Rectal smooth muscle tissue (tissue), 1 donor: ENCODE data around the gene PPP1R12B.

Source experiments
- H3K27ac ChIP-seq: one replicate; pipeline ENCODE4 v1.7.0; 2013; ENCODE audit warnings: low read depth, low read length, inconsistent platforms
- H3K27me3 ChIP-seq: one replicate; pipeline ENCODE4 v1.7.0; 2013; ENCODE audit warnings: low read length; ENCODE audit not compliant: control insufficient read depth, insufficient read depth
- H3K36me3 ChIP-seq: one replicate; pipeline ENCODE4 v1.7.0; 2013; ENCODE audit warnings: low read length; ENCODE audit not compliant: control insufficient read depth, insufficient read depth
- H3K4me1 ChIP-seq: one replicate; pipeline ENCODE4 v1.7.0; 2013; ENCODE audit warnings: low read length; ENCODE audit not compliant: control insufficient read depth, insufficient read depth
- H3K4me3 ChIP-seq: one replicate; pipeline ENCODE4 v1.7.0; 2013; ENCODE audit warnings: low read length
- H3K9ac ChIP-seq: one replicate; pipeline ENCODE4 v1.7.0; 2013; ENCODE audit warnings: low read length

PPP1R12B gene

DNA sequence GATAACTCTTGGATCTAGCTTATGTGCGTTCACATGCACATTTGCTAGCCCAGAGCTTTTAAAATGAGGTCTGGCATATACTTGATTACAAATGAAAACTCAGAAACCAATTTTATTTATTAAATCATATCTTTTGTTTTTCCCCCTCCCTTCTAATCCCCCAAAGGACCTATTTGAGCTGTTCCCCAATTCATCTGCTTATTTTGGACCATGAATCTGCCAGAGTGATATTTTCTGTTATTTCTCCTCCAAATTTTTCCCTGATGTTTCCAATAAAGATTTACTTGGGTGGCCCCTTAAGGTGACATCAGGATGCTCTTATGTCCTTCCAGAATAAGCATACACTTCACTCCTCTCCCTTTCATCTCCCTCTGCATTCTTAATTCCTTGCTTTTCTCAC lies 238.4 kb downstream of the PPP1R12B start:
- Histone ChIP-seq H3K4me1 (peaks cover 48% of the 10 kb centered on the region), H3K27me3 (no peaks in the 10 kb centered on the region), H3K4me3 (no peak overlapping the region), H3K27ac (peak overlapping the region; percentile 82), H3K9ac (no peak overlapping the region), H3K36me3 (peaks cover 6% of the 10 kb centered on the region)

- peaks cover 8% of the 10 kb centered on the region for H3K36me3 ChIP-seq
- H3K9ac ChIP-seq: no peak overlapping the region
- H3K4me1 ChIP-seq: peaks cover 48% of the 10 kb centered on the region
- H3K27me3 ChIP-seq: no peaks in the 10 kb centered on the region
- peak overlapping the region; percentile 82 for H3K27ac ChIP-seq
- H3K4me3 ChIP-seq: no peak overlapping the region
Observed at GRCh38 chr1:202587859-202588485, 239.5 kb downstream of the PPP1R12B start.

- H3K4me3 ChIP-seq: no peak overlapping the region
- no peaks in the 10 kb centered on the region for H3K27me3 ChIP-seq
- peaks cover 8% of the 10 kb centered on the region for H3K36me3 ChIP-seq
- H3K27ac ChIP-seq: peak overlapping the region; percentile 82
- H3K9ac ChIP-seq: no peak overlapping the region
- peaks cover 48% of the 10 kb centered on the region for H3K4me1 ChIP-seq
Observed at GRCh38 chr1:202588503-202589189, 240.1 kb downstream of the PPP1R12B start.

DNA sequence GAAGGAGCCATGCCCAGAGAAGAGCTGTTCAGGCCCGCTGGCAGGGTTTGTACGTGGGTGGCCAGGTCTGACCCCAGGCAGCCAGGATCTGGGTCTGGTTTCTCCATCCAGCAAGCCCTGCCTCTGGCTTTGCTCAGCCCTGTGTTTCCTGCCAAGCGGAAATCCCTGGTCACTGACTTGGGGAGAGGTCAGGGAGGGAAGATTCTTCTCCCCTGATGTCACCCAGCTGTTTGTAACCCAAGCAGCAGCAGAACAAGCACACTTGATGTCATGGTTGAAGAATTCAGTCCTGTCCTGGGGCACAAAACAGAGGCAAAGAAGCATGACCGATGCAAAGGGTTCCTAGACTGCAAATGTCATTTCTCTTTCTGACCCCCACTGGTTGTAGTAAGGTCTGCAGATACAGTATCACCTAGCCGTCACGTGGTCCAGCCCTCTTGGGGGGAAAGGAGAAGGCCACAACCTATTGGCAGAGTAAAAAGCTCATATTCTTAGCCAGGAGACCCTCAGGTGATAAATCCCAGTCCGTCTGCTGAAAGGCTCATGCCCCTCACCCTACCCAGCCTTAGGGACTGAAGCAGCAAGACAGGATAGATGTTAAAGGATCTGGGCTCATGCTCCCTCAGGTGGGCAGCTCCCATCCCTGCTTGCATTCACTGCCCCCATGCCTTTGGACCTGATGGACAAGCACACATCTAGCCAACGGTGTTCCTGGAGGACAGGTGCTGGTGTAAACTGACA lies 240.9 kb downstream of the PPP1R12B start:
- Histone ChIP-seq H3K9ac (no peak overlapping the region), H3K27me3 (no peaks in the 10 kb centered on the region), H3K4me3 (no peak overlapping the region), H3K27ac (peak overlapping the region; percentile 82), H3K4me1 (peaks cover 48% of the 10 kb centered on the region), H3K36me3 (peaks cover 6% of the 10 kb centered on the region)

GRCh38 chr1:202590126-202590525 lies 241.6 kb downstream of the PPP1R12B start:
- no peak overlapping the region for H3K9ac ChIP-seq
- H3K4me1 ChIP-seq: peaks cover 44% of the 10 kb centered on the region
- peaks cover 4% of the 10 kb centered on the region for H3K36me3 ChIP-seq
- H3K27ac ChIP-seq: peak overlapping the region; percentile 82
- H3K4me3 ChIP-seq: no peak overlapping the region
- no peaks in the 10 kb centered on the region for H3K27me3 ChIP-seq

DNA sequence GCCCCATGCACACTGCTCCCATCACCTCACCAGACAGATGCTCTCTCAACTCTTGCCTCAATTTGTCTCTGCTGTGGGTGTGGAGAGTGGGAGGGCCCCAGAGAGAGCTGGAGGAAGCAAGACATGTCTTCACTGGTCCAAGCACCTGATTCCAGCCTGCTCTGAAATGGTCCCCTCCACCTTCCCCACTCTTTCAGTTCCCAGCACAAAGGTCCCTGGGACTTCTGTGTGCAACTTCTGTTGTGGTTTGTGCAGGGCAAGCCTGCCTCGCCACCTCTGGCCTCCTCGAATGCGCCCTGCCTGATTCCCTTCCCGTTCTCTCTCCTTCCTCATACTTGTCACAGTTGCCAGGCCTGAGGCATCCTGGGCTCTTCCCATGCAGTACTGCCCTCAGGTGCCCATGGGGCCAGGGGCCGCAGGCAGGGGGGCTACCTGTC lies 242.5 kb downstream of the PPP1R12B start:
- H3K27ac ChIP-seq: peak overlapping the region; percentile 82

GRCh38 chr1:202591515-202591914 lies 243.0 kb downstream of the PPP1R12B start:
- no peak overlapping the region for H3K4me3 ChIP-seq
- no peaks in the 10 kb centered on the region for H3K27me3 ChIP-seq
- H3K9ac ChIP-seq: no peak overlapping the region
- H3K36me3 ChIP-seq: peaks cover 4% of the 10 kb centered on the region
- H3K4me1 ChIP-seq: peaks cover 33% of the 10 kb centered on the region
- H3K27ac ChIP-seq: no peak overlapping the region

More for the DNA sequence above, 242.5 kb downstream of the PPP1R12B start:
- Histone ChIP-seq H3K4me1 (peaks cover 38% of the 10 kb centered on the region), H3K9ac (no peak overlapping the region), H3K36me3 (peaks cover 4% of the 10 kb centered on the region), H3K4me3 (no peak overlapping the region), H3K27me3 (no peaks in the 10 kb centered on the region)

DNA sequence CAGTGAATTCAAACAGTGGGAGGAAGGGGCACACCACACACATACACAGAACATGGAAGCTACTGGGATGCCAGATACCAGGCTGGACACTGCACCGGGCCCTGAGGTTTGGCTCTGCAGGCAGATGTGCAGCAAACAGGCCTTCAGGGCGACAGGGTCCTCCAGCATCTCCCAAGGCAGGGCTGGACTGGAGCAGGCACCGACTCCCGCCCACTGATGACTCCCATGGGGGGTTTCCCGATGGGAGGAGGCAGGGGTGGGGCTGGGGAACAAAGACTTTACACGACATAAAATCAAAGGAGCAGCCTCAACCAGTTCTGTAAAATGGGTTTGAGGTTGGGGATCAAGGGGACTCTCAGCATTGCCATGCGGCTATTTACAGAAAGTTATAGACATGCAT lies 243.6 kb downstream of the PPP1R12B start:
- Histone ChIP-seq H3K9ac (no peak overlapping the region), H3K27ac (no peak overlapping the region), H3K36me3 (peaks cover 4% of the 10 kb centered on the region), H3K4me3 (no peak overlapping the region), H3K4me1 (peaks cover 27% of the 10 kb centered on the region), H3K27me3 (no peaks in the 10 kb centered on the region)

GRCh38 chr1:202593845-202594244 lies 245.3 kb downstream of the PPP1R12B start:
- Histone ChIP-seq H3K27me3 (no peaks in the 10 kb centered on the region), H3K27ac (no peak overlapping the region), H3K36me3 (peaks cover 4% of the 10 kb centered on the region), H3K9ac (no peak overlapping the region), H3K4me1 (peaks cover 12% of the 10 kb centered on the region), H3K4me3 (no peak overlapping the region)

GRCh38 chr1:202596638-202597037 lies 248.1 kb downstream of the PPP1R12B start:
- Histone ChIP-seq H3K4me3 (no peak overlapping the region), H3K9ac (no peak overlapping the region), H3K27ac (no peak overlapping the region), H3K36me3 (peaks cover 4% of the 10 kb centered on the region), H3K4me1 (peaks cover 6% of the 10 kb centered on the region), H3K27me3 (no peaks in the 10 kb centered on the region)

DNA sequence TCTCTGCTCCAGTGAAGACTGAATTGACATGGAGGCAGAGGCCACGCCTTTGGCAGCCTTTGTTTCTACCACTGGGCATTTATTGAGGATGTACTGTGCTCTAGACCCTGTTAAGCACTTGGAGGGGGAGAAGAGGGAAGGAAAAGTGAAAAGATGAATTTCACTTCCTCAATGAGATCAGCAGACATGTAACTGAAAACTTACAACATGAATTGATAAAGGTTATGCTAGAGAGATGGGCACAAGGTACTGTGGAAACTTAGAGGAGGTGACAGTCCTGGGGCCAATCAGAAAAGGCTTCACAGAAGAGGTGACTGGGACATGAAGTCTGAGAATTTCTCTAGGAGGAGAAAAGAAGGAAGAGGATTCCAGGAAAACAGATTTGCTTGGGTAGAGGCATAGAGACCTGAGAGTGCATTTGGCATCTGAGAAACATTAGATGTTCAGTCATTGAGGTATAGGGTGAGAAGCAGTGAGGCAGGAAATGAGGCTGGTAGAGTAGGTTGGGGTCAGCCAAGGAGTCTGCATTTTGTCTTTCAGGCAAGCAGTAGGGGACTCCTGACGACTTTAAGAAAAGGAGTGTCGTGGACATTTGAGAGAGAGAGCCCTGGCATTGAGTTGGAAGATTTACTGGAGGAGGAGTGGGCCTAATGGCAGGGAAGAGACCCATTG lies 248.7 kb downstream of the PPP1R12B start:
- H3K36me3 ChIP-seq: no peaks in the 10 kb centered on the region
- no peak overlapping the region for H3K27ac ChIP-seq
- H3K4me3 ChIP-seq: no peak overlapping the region
- H3K4me1 ChIP-seq: peaks cover 6% of the 10 kb centered on the region
- H3K9ac ChIP-seq: no peak overlapping the region
- H3K27me3 ChIP-seq: no peaks in the 10 kb centered on the region
